Mesothelial cell of epicardium (in vitro differentiated cells): ENCODE data around the gene P4HTM. TPM values are rescaled to one million over a fixed set of nuclear protein-coding genes. Genes with fewer than 3 reads are reported as not detected.

Experiments used
- DNase-seq, 2 experiments: peaks; one replicate each; pipeline ENCODE4 v3.0.0; 2021; ENCODE audit warnings: low spot score in 2 of 2; ENCODE audit not compliant: unreplicated experiment in 2 of 2
- H3K27ac Mint-ChIP-seq: 2 replicates; pipeline ENCODE4 v1.8.0; 2021; ENCODE audit warnings: mixed read lengths
- H3K27me3 Mint-ChIP-seq: 2 replicates; pipeline ENCODE4 v1.8.0; 2021; ENCODE audit warnings: low read depth, mixed read lengths
- H3K36me3 Mint-ChIP-seq: 2 replicates; pipeline ENCODE4 v1.8.0; 2021; ENCODE audit warnings: mixed read lengths
- H3K4me1 Mint-ChIP-seq: 2 replicates; pipeline ENCODE4 v1.8.0; 2021; ENCODE audit warnings: mixed read lengths
- H3K4me3 Mint-ChIP-seq: 2 replicates; pipeline ENCODE4 v1.8.0; 2021; ENCODE audit warnings: mild to moderate bottlenecking, moderate library complexity, mixed read lengths
- H3K9me3 Mint-ChIP-seq: 2 replicates; pipeline ENCODE4 v1.8.0; 2021; ENCODE audit warnings: mixed read lengths
- total RNA-seq: library from RNA; stranded (reverse); gene quantifications from 3 replicates; pipeline ENCODE4 v1.2.1, GENCODE V29; 2021
- TF ChIP-seq, protein P1 (sequence below): fragments of 200-600 bp; sonication (generic); IDR thresholded peaks from one replicate; pipeline ENCODE4 v1.5.0; 2021; ENCODE audit warnings: antibody characterized with exemption; ENCODE audit not compliant: unreplicated experiment

Gene P4HTM, protein sequence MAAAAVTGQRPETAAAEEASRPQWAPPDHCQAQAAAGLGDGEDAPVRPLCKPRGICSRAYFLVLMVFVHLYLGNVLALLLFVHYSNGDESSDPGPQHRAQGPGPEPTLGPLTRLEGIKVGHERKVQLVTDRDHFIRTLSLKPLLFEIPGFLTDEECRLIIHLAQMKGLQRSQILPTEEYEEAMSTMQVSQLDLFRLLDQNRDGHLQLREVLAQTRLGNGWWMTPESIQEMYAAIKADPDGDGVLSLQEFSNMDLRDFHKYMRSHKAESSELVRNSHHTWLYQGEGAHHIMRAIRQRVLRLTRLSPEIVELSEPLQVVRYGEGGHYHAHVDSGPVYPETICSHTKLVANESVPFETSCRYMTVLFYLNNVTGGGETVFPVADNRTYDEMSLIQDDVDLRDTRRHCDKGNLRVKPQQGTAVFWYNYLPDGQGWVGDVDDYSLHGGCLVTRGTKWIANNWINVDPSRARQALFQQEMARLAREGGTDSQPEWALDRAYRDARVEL
- 57.9 to 59.9 TPM (median 58.4 TPM) in 3 replicates for total RNA-seq

DNA sequence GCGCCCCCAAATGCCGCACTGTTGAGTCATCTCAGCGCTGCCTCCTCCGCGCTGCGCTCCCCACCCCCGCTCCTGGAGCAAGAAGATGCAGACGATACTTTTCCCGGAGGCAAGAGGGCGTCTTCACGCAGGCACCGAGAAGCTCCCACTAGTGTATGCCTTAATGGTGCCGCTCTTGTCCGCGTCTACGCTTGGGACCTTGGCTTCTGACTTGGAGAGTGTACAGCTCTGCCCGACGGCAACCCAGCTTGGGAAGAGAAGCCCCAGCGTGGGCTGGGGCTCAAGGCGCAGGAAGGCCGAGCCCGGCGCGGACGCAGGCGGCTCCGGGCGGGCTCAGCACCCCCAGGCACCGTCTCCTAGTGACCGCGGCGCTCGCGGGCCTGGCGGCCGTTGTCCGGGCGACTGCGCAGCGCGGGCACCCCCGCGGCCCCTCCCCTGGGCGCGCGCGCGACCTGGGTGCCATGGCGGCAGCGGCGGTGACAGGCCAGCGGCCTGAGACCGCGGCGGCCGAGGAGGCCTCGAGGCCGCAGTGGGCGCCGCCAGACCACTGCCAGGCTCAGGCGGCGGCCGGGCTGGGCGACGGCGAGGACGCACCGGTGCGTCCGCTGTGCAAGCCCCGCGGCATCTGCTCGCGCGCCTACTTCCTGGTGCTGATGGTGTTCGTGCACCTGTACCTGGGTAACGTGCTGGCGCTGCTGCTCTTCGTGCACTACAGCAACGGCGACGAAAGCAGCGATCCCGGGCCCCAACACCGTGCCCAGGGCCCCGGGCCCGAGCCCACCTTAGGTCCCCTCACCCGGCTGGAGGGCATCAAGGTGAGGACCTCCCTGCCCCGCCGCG is at the start of gene P4HTM:
Gene P4HTM (plus strand): TSS at position 446 of the 840 bp plus-strand sequence. CDS start 16 bp downstream, at position 462.
- TF ChIP-seq, protein P1, sequence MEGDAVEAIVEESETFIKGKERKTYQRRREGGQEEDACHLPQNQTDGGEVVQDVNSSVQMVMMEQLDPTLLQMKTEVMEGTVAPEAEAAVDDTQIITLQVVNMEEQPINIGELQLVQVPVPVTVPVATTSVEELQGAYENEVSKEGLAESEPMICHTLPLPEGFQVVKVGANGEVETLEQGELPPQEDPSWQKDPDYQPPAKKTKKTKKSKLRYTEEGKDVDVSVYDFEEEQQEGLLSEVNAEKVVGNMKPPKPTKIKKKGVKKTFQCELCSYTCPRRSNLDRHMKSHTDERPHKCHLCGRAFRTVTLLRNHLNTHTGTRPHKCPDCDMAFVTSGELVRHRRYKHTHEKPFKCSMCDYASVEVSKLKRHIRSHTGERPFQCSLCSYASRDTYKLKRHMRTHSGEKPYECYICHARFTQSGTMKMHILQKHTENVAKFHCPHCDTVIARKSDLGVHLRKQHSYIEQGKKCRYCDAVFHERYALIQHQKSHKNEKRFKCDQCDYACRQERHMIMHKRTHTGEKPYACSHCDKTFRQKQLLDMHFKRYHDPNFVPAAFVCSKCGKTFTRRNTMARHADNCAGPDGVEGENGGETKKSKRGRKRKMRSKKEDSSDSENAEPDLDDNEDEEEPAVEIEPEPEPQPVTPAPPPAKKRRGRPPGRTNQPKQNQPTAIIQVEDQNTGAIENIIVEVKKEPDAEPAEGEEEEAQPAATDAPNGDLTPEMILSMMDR: no peak
- Mint-ChIP-seq H3K4me1 (peaks cover 25% of the 10 kb centered on the region), H3K9me3 (no peaks in the 10 kb centered on the region), H3K27ac (peak within 1 kb of the TSS; percentile 99), H3K27me3 (no peaks in the 10 kb centered on the region), H3K36me3 (peaks cover 4% of the 10 kb centered on the region), H3K4me3 (peak within 1 kb of the TSS; percentile 90)
- peak; percentile 81 to 88 for DNase-seq

DNA sequence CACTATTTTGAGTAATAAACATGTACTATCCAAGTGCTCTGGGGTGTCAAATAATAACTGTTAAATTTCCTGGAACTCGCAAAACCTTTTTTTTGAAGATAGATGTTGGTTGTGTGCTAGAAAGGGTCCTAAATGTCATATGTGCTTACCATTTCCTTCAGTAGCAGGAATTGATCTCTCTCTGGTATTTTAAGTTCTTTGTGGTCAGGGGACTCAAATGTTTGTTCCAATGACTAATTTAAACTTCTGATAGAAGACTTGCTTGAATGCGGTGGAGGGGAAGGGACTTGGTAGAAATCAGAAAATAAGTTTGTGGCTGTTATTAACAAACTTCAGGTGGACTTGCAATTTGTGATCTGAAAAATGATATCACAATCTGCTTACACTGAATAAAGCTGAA is 44.6 kb upstream of the P4HTM start:
- H3K9me3 Mint-ChIP-seq: no peaks in the 10 kb centered on the region
- no peaks in the 10 kb centered on the region for H3K27me3 Mint-ChIP-seq
- H3K4me3 Mint-ChIP-seq: no peak overlapping the region
- no peak overlapping the region for H3K27ac Mint-ChIP-seq
- DNase-seq: no peak
- peaks cover 14% of the 10 kb centered on the region for H3K4me1 Mint-ChIP-seq
- H3K36me3 Mint-ChIP-seq: peaks cover 9% of the 10 kb centered on the region
- TF ChIP-seq, protein P1: no peak

DNA sequence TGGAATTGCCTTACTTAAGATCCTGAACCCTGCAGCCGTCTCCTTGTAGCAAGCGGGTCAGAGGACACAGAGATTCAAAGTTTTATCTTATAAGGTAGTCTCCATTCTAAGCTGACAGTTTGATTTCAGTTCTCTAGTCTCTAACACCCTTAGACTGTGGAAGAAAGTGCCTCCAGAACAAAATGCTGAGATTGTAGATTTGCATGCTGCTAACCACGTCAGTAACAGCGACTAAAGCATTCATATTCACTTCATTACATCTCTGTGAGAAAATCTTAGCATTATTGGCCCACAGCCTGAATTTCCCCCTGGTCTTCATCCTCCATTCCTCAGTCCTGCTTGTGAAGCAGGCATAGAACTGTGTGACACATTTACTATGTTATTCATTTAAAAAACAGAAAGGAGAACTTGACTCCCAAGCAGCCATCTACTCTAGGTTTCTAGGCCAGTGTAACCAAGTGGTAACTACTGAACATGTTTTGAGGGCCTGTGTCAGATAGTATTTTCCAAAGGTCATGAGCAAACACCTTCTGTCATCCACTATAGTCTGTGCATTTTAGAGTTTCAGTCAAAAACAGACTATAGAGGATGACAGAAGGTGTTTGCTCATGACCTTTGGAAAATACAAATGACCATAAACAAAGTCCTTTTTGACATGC is 44.0 kb upstream of the P4HTM start:
- H3K4me3 Mint-ChIP-seq: no peak overlapping the region
- no peaks in the 10 kb centered on the region for H3K9me3 Mint-ChIP-seq
- TF ChIP-seq, protein P1: no peak
- H3K27me3 Mint-ChIP-seq: no peaks in the 10 kb centered on the region
- no peak overlapping the region for H3K27ac Mint-ChIP-seq
- peaks cover 14% of the 10 kb centered on the region for H3K4me1 Mint-ChIP-seq
- H3K36me3 Mint-ChIP-seq: peaks cover 9% of the 10 kb centered on the region
- no peak for DNase-seq

DNA sequence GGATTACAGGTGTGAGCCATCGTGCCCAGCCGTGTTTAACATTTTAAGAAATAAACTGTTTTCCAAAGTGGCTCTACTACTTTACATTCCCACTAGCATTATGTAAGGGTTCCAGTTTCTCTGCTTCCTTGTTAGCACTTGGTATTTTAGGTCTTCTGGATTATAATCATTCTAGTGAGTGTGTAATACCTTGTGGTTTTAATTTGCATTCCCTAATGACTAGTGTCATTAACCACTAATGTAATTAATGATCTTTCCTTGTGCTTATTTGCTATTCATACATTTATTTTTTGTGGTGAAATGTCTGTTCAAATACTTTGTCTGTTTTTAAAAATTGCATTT is 40.7 kb upstream of the P4HTM start:
- Mint-ChIP-seq H3K36me3 (peaks cover 6% of the 10 kb centered on the region), H3K4me1 (peaks cover 14% of the 10 kb centered on the region), H3K27me3 (no peaks in the 10 kb centered on the region), H3K4me3 (no peak overlapping the region), H3K9me3 (no peaks in the 10 kb centered on the region), H3K27ac (peak overlapping the region; percentile 88)
- TF ChIP-seq, protein P1: no peak
- no peak for DNase-seq

DNA sequence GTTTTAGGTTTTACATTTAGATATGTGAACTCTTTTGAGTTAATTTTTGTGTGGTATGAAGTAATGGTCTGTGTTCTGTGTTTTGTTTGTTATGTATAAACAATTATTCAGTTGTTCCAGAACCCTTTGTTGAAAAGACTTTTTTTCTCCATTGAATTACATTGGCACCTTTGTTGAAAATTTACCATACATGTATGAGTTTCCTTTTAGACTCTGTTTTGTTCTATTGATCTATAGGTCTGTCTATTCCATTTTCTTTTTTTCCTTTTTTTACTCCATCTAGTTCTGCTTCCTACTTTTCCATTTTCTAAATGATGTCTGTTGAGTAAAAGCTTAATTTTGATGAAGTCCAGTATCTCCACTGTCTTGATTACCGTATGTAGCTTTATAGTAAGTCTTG is 40.0 kb upstream of the P4HTM start:
- no peaks in the 10 kb centered on the region for H3K27me3 Mint-ChIP-seq
- TF ChIP-seq, protein P1: no peak
- H3K4me1 Mint-ChIP-seq: peaks cover 14% of the 10 kb centered on the region
- H3K27ac Mint-ChIP-seq: peak overlapping the region; percentile 71
- no peak for DNase-seq
- H3K9me3 Mint-ChIP-seq: no peaks in the 10 kb centered on the region
- H3K36me3 Mint-ChIP-seq: peaks cover 6% of the 10 kb centered on the region
- H3K4me3 Mint-ChIP-seq: no peak overlapping the region
